LNCAP (cell line): ENCODE measurements around the gene EXOSC3.

Experiments used
- TF ChIP-seq, protein P1 (sequence below): fragments of 450-650 bp; IDR thresholded peaks from 2 replicates; pipeline ENCODE4 v1.5.1; 2017; ENCODE audit warnings: mild to moderate bottlenecking

EXOSC3 gene

DNA sequence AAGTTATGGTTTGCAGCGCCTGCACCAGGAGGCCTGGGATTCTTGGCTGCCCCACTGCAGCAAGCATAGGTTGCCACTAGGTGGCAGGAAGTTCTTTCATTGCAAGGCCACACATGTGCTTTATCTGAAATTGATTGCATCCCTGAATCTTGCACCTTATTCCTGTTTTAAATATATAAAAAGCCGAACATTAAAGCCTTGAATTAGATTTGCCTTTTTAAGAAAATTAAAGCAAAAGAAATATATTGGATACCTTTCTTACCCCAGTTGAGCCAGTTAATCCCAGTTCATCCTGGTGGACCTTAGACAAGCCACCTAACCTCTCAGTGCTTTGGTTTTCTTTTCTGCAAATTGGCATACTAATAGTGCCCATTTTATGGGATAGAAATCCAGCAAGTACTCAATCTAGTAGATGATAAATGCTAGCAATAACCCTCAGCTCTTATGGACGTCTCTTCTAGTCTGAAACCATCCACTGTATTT lies 37.6 kb downstream of the EXOSC3 start:
- TF ChIP-seq, protein P1, sequence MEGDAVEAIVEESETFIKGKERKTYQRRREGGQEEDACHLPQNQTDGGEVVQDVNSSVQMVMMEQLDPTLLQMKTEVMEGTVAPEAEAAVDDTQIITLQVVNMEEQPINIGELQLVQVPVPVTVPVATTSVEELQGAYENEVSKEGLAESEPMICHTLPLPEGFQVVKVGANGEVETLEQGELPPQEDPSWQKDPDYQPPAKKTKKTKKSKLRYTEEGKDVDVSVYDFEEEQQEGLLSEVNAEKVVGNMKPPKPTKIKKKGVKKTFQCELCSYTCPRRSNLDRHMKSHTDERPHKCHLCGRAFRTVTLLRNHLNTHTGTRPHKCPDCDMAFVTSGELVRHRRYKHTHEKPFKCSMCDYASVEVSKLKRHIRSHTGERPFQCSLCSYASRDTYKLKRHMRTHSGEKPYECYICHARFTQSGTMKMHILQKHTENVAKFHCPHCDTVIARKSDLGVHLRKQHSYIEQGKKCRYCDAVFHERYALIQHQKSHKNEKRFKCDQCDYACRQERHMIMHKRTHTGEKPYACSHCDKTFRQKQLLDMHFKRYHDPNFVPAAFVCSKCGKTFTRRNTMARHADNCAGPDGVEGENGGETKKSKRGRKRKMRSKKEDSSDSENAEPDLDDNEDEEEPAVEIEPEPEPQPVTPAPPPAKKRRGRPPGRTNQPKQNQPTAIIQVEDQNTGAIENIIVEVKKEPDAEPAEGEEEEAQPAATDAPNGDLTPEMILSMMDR, result peak; percentile 96

GRCh38 chr9:37746448-37747270 lies 38.2 kb downstream of the EXOSC3 start:
- TF ChIP-seq, protein P1, result no peak

DNA sequence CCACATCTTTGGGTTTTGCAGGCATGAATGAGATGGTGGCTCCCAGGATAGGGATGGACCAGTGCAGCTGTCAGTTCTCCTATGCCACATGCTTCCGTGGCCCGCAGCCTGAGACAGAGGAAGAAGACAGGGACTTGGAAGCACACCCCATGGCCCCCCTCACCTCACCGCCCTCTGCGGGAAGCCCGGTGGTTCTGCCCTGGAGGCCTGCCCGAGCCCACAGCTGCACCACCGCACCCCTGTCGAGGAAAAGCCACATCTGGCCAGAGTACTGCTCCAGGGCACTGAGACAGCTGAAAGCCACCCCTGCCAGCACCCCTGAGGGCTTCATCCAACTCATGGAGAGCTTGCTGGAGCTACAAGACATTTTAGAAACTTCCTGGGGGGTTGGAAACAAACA lies 38.9 kb downstream of the EXOSC3 start:
- TF ChIP-seq, protein P1, result no peak

GRCh38 chr9:37740631-37741328 lies 44.1 kb downstream of the EXOSC3 start:
- TF ChIP-seq, protein P1, result no peak

GRCh38 chr9:37740128-37740527 lies 44.7 kb downstream of the EXOSC3 start:
- TF ChIP-seq, protein P1, result no peak

DNA sequence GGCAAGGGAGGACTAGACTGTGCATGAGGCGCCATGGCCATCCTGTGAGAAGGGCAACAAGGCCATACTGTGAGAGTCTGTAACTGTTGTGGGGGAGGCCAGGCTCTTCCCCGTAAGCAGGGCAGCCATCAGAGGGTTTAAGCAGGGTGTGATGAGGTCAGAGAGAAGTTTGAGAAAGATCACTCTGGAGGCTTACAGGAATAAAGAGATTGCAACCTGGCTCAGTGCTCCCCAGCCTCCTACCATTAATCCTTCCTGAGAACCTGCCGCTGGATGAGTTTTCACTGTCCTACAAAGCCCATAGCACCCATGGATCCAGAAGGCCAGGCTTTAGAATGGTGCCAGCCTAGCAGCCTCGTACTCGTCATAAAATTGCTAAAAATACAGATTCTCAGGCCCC lies 45.6 kb downstream of the EXOSC3 start:
- TF ChIP-seq, protein P1, result no peak

GRCh38 chr9:37732952-37733351 lies 51.9 kb downstream of the EXOSC3 start:
- TF ChIP-seq, protein P1, result no peak
